GM12878 (cell line): ENCODE data around the gene CD2AP. TPM values are rescaled to one million over a fixed set of nuclear protein-coding genes. Genes with fewer than 3 reads are reported as not detected.
A peak's percentile ranks its signal among the peaks of the same experiment; 100 is the strongest.

Source experiments
- BHLHE40 ChIP-seq, 2 experiments: fragments of 450-650 bp in 1 of 2; IDR thresholded peaks; 2 replicates each; pipeline ENCODE4 v1.6.1; 2011 to 2017; ENCODE audit warnings: low read depth in 2 of 2, borderline replicate concordance in 1 of 2, improper control_type of control experiment in 1 of 2, low read length in 1 of 2, mild to moderate bottlenecking in 1 of 2
- E4F1 ChIP-seq: fragments of 450-650 bp; IDR thresholded peaks from 2 replicates; pipeline ENCODE4 v1.6.1; 2018; ENCODE audit warnings: borderline replicate concordance, mild to moderate bottlenecking; ENCODE audit not compliant: partially characterized antibody
- ESRRA ChIP-seq: IDR thresholded peaks from 2 replicates; pipeline ENCODE4 v1.6.1; 2012; ENCODE audit warnings: mild to moderate bottlenecking, low read length, improper control_type of control experiment
- NFIC ChIP-seq: IDR thresholded peaks from 2 replicates; pipeline ENCODE4 v1.6.1; 2012; ENCODE audit warnings: low read depth, mild to moderate bottlenecking, inconsistent platforms, low read length, moderate library complexity
- USF2 ChIP-seq: IDR thresholded peaks from 2 replicates; pipeline ENCODE4 v1.6.1; 2011; ENCODE audit warnings: low read depth, low read length, improper control_type of control experiment, borderline replicate concordance
- ZNF687 ChIP-seq: fragments of 450-650 bp; IDR thresholded peaks from 2 replicates; pipeline ENCODE4 v1.6.1; 2017; ENCODE audit warnings: mild to moderate bottlenecking, moderate library complexity
- polyA plus RNA-seq, 11 experiments: library from polyadenylated mRNA; depleted of rRNA in 4 of 11; unstranded in 6 of 11; stranded (reverse) in 5 of 11; fragments of >200 nt; fragmentation: Nextera tagmentation in 4 of 11; fragmentation: Illumina TruSeq in 1 of 11; extraction: Ambion mirVana in 4 of 11; extraction: Trizol in 1 of 11; gene quantifications; 1 replicate in 1 of 11; 2 replicates in 10 of 11; pipeline versions ENCODE4 v1.2.1 to v1.2.3, GENCODE V29; 2011 to 2016; ENCODE audit warnings: inconsistent platforms in 2 of 11, missing spikeins in 2 of 11, low read depth in 1 of 11
- total RNA-seq, 4 experiments: library from RNA; depleted of rRNA in 3 of 4; stranded (reverse); fragments of >200 nt in 3 of 4; fragmentation: Illumina TruSeq in 1 of 4; extraction: Trizol in 1 of 4; gene quantifications; 2 replicates each; pipeline versions ENCODE4 v1.2.1 to v1.2.3, GENCODE V29; 2013 to 2021

CD2AP gene
- total and polyA plus RNA-seq, 10 of the 15 experiments (the other 5 are each of a cell fraction or from before 2014, with no cell fraction given): 5.4 to 46.6 (median 20.9) TPM

GRCh38 chr6:47439348-47439668 is 38.3 kb upstream of the CD2AP start (continued):
- TF ChIP-seq USF2 (no peak), E4F1 (no peak), BHLHE40 (IDR thresholded peaks at IDR 0.05; ENCODE audit: borderline replicate concordance in 1 of 2, low read depth in 2 of 2, low read length in 1 of 2) (no peak), NFIC (peak; percentile 71), ESRRA (no peak), ZNF687 (no peak)
